ENCODE measurements around the gene MACO1.

DNA sequence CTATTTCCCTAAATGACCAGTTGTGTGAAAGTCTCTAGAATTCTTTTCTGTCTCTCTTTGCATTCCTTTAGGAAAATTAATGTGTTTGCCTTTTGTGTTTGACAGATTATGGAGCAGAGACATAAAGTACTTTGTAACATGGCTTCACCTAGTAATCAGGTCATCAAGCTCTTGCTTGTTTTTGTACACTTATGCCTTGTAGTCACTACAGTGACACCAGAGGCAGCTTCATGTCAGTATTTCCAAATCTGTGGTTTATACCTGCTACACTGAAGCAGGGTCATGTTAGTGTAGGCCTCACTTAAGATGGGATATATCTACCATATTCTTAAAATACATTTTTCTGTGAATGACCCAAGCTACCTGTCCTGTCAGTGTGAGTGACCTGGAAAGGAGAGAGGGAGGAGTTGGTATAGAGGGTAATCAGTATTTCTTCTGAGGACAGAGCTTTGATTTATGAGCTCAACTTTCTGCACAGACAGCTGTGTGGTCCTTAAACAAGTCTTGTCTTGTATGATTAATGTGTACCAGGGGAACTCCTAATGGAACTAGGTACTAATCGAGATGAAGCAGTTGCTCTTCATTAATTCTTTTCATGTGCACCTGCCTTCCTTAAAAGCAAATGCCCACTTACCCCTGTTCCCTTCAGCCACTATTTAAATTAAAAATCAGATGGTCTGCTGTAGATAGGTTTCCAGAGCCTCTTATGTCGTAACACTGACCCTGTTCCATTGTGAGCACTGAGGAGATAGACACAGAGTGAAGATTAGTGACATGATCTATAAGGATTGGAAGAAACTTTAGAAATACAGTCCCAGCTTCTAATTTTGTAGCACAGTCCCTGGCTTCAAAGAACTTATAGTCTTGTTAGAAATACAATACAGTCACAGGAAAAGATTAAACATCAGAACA lies 45.7 kb downstream of the MACO1 start:
- TF ChIP-seq ZNF8 (CRISPR knock-in tag; IDR thresholded peaks at IDR 0.05) = no peak
- no peak for TF ChIP-seq PATZ1 (CRISPR knock-in tag; IDR thresholded peaks at IDR 0.05; ENCODE audit: borderline replicate concordance)
- TF ChIP-seq PPARA (CRISPR knock-in tag; IDR thresholded peaks at IDR 0.05; ENCODE audit: borderline replicate concordance) = no peak
- no peak for TF ChIP-seq ZFP3 (CRISPR knock-in tag; IDR thresholded peaks at IDR 0.05)
- TF ChIP-seq CREB5 (CRISPR knock-in tag; IDR thresholded peaks at IDR 0.05; ENCODE audit: low read depth) = no peak
- TF ChIP-seq CSDC2 (CRISPR knock-in tag; IDR thresholded peaks at IDR 0.05) = no peak
- TF ChIP-seq ZFP30 (CRISPR knock-in tag; IDR thresholded peaks at IDR 0.05) = no peak
- TF ChIP-seq TCF4 (CRISPR knock-in tag; IDR thresholded peaks at IDR 0.05; ENCODE audit: borderline replicate concordance) = no peak
- no peak for TF ChIP-seq OSR1 (CRISPR knock-in tag; IDR thresholded peaks at IDR 0.05)
- TF ChIP-seq, protein P1, sequence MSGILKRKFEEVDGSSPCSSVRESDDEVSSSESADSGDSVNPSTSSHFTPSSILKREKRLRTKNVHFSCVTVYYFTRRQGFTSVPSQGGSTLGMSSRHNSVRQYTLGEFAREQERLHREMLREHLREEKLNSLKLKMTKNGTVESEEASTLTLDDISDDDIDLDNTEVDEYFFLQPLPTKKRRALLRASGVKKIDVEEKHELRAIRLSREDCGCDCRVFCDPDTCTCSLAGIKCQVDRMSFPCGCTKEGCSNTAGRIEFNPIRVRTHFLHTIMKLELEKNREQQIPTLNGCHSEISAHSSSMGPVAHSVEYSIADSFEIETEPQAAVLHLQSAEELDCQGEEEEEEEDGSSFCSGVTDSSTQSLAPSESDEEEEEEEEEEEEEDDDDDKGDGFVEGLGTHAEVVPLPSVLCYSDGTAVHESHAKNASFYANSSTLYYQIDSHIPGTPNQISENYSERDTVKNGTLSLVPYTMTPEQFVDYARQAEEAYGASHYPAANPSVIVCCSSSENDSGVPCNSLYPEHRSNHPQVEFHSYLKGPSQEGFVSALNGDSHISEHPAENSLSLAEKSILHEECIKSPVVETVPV (CRISPR knock-in tag; IDR thresholded peaks at IDR 0.05) = no peak
- TF ChIP-seq SNAI2 (CRISPR knock-in tag; IDR thresholded peaks at IDR 0.05) = no peak
- no peak for TF ChIP-seq ARNTL (CRISPR knock-in tag; IDR thresholded peaks at IDR 0.05; ENCODE audit: borderline replicate concordance, low read depth)

All from SK-N-SH treated with all-trans-retinoic acid at 6 μM for 48 hours (cell line).